HepG2 (cell line): ENCODE results near the gene BCAM. TPM values are rescaled to one million over a fixed set of nuclear protein-coding genes. Genes with fewer than 3 reads are reported as not detected.

Source experiments
- KLF6 ChIP-seq: IDR thresholded peaks from 2 replicates; pipeline ENCODE4 v1.8.0; 2016; ENCODE audit warnings: missing biosample characterization, missing genetic modification reagents
- MEIS2 ChIP-seq: sonication (generic); formaldehyde crosslinking; IDR thresholded peaks from 2 replicates; pipeline ENCODE4 v1.9.0; 2021; ENCODE audit warnings: mild to moderate bottlenecking, missing genetic modification reagents
- ZNF256 ChIP-seq: sonication (generic); formaldehyde crosslinking; conservative IDR thresholded peaks from 2 replicates; pipeline ENCODE4 v1.4.0; 2020; ENCODE audit warnings: missing genetic modification reagents
- ZNF619 ChIP-seq: sonication (generic); formaldehyde crosslinking; IDR thresholded peaks from 2 replicates; pipeline ENCODE4 v1.4.0; 2020; ENCODE audit warnings: mild to moderate bottlenecking, missing genetic modification reagents
- ZNF713 ChIP-seq: sonication (generic); formaldehyde crosslinking; IDR thresholded peaks from 2 replicates; pipeline ENCODE4 v1.4.0; 2020; ENCODE audit warnings: mild to moderate bottlenecking, missing genetic modification reagents
- polyA plus RNA-seq, 8 experiments: library from polyadenylated mRNA; depleted of rRNA in 3 of 8; stranded (reverse) in 7 of 8; unstranded in 1 of 8; fragments of >200 nt; fragmentation: Illumina TruSeq in 4 of 8; extraction: Trizol in 4 of 8; gene quantifications; 2 replicates each; pipeline versions ENCODE4 v1.2.1 to v1.2.3, GENCODE V29; 2011 to 2016; ENCODE audit warnings: low read depth in 4 of 8, missing spikeins in 1 of 8, mixed read lengths in 1 of 8; ENCODE audit not compliant: insufficient read depth in 1 of 8
- total RNA-seq, 5 experiments: library from RNA; depleted of rRNA; stranded (reverse); fragments of >200 nt; fragmentation: Illumina TruSeq; extraction: Trizol; gene quantifications; 2 replicates each; pipeline ENCODE4 v1.2.3, GENCODE V29; 2016; ENCODE audit warnings: low read depth in 1 of 5
- TF ChIP-seq, protein P1 (sequence below): sonication (generic); formaldehyde crosslinking; IDR thresholded peaks from 2 replicates; pipeline ENCODE4 v1.5.0; 2020; ENCODE audit warnings: mild to moderate bottlenecking, missing genetic modification reagents
- TF ChIP-seq, protein P2 (sequence below): sonication (generic); formaldehyde crosslinking; IDR thresholded peaks from 2 replicates; pipeline ENCODE4 v1.8.0; 2022; ENCODE audit warnings: missing genetic modification reagents, low read depth, mild to moderate bottlenecking, borderline replicate concordance
- TF ChIP-seq, protein P3 (sequence below): sonication (generic); formaldehyde crosslinking; conservative IDR thresholded peaks from 2 replicates; pipeline ENCODE4 v1.4.0; 2020; ENCODE audit warnings: missing genetic modification reagents

The BCAM gene
- total and polyA plus RNA-seq, 2 of the 13 experiments (the other 11 are each of a cell fraction or from before 2014, with no cell fraction given) = 51.2 to 62.7 TPM

- TF ChIP-seq, protein P1, sequence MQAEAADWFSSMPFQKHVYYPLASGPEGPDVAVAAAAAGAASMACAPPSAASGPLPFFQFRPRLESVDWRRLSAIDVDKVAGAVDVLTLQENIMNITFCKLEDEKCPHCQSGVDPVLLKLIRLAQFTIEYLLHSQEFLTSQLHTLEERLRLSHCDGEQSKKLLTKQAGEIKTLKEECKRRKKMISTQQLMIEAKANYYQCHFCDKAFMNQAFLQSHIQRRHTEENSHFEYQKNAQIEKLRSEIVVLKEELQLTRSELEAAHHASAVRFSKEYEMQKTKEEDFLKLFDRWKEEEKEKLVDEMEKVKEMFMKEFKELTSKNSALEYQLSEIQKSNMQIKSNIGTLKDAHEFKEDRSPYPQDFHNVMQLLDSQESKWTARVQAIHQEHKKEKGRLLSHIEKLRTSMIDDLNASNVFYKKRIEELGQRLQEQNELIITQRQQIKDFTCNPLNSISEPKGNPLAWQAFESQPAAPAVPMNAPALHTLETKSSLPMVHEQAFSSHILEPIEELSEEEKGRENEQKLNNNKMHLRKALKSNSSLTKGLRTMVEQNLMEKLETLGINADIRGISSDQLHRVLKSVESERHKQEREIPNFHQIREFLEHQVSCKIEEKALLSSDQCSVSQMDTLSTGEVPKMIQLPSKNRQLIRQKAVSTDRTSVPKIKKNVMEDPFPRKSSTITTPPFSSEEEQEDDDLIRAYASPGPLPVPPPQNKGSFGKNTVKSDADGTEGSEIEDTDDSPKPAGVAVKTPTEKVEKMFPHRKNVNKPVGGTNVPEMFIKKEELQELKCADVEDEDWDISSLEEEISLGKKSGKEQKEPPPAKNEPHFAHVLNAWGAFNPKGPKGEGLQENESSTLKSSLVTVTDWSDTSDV = no peak
- TF ChIP-seq, protein P2, sequence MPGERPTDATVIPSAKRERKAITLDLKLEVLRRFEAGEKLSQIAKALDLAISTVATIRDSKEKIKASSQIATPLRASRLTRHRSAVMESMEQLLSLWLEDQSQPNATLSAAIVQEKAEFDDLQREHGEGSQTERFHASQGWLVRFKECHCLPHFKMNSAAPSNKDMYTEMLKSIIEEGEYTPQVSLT (CRISPR knock-in tag) = no peak
- peak; percentile 58; the same call in 1 of the 2 replicates for TF ChIP-seq ZNF619 (CRISPR knock-in tag)
- no peak for TF ChIP-seq ZNF256 (CRISPR knock-in tag)
- TF ChIP-seq MEIS2 (CRISPR knock-in tag) = peak; percentile 54; the same call in 1 of the 2 replicates
- TF ChIP-seq ZNF713 (CRISPR knock-in tag) = 0 out of 2 replicates have a peak, but pooled peaks have one; percentile 70
- TF ChIP-seq, protein P3, sequence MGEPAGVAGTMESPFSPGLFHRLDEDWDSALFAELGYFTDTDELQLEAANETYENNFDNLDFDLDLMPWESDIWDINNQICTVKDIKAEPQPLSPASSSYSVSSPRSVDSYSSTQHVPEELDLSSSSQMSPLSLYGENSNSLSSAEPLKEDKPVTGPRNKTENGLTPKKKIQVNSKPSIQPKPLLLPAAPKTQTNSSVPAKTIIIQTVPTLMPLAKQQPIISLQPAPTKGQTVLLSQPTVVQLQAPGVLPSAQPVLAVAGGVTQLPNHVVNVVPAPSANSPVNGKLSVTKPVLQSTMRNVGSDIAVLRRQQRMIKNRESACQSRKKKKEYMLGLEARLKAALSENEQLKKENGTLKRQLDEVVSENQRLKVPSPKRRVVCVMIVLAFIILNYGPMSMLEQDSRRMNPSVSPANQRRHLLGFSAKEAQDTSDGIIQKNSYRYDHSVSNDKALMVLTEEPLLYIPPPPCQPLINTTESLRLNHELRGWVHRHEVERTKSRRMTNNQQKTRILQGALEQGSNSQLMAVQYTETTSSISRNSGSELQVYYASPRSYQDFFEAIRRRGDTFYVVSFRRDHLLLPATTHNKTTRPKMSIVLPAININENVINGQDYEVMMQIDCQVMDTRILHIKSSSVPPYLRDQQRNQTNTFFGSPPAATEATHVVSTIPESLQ (CRISPR knock-in tag) = no peak
- no peak for TF ChIP-seq KLF6 (CRISPR knock-in tag)
Measured at GRCh38 chr19:44807652-44808462, 1.0 kb upstream of the BCAM start (continued).
